Common myeloid progenitor, CD34-positive (primary cell): ENCODE data around the gene USP22.
A peak's percentile ranks its signal among the peaks of the same experiment; 100 is the strongest.
"Not testable (repeated sequence)": the region's sequence is repeated elsewhere in the genome, so short reads cannot be mapped to it uniquely, and the experiment has no call there.

Experiments
- CTCF ChIA-PET: fragments of 350-600 bp; sonication (Branson Sonifier 250); formaldehyde crosslinking; loops from one replicate; lab custom pipeline; 2021; ENCODE audit warnings: antibody characterized with exemption; lab: Charles Lee
- POLR2A ChIA-PET: fragments of 350-600 bp; sonication (Branson Sonifier 250); formaldehyde crosslinking; loops from one replicate; lab custom pipeline; 2021; ENCODE audit warnings: antibody characterized with exemption; lab: Charles Lee
- DNase-seq, 3 donors: peaks; one replicate each; pipeline versions ENCODE4 v3.0.0 to v3.0.0-alpha.2; 2013
- H3K27ac ChIP-seq, 2 experiments: 1 replicate in 1 of 2; 2 replicates in 1 of 2; pipeline ENCODE4 v1.7.0; 2013; ENCODE audit warnings: inconsistent platforms in 2 of 2, low read length in 2 of 2, mild to moderate bottlenecking in 2 of 2, low read depth in 1 of 2, moderate library complexity in 1 of 2; ENCODE audit not compliant: severe bottlenecking in 2 of 2, insufficient read depth in 1 of 2, poor library complexity in 1 of 2
- H3K27me3 ChIP-seq, 5 experiments: replicated peaks in 2 of 5; 1 replicate in 3 of 5; 2 replicates in 2 of 5; pipeline versions ENCODE4 v1.6.1 to v1.7.0; 2013; ENCODE audit warnings: low read length in 4 of 5, mild to moderate bottlenecking in 2 of 5, moderate library complexity in 2 of 5, inconsistent platforms in 1 of 5; ENCODE audit not compliant: insufficient read depth in 5 of 5, control insufficient read depth in 4 of 5
- H3K36me3 ChIP-seq, 4 experiments: 1 replicate in 2 of 4; 2 replicates in 2 of 4; pipeline versions ENCODE4 v1.6.1 to v1.7.0; 2013; ENCODE audit warnings: low read length in 3 of 4, control low read depth in 1 of 4, mild to moderate bottlenecking in 1 of 4; ENCODE audit not compliant: control insufficient read depth in 4 of 4, insufficient read depth in 4 of 4
- H3K4me1 ChIP-seq, 4 experiments: 1 replicate in 3 of 4; 2 replicates in 1 of 4; pipeline versions ENCODE4 v1.6.1 to v1.7.1; 2013; ENCODE audit warnings: low read length in 3 of 4, mild to moderate bottlenecking in 3 of 4, control low read depth in 1 of 4, inconsistent platforms in 1 of 4, moderate library complexity in 1 of 4; ENCODE audit not compliant: control insufficient read depth in 4 of 4, insufficient read depth in 4 of 4; ENCODE audit errors: control extremely low read depth in 1 of 4
- H3K4me3 ChIP-seq, 7 experiments: 1 replicate in 4 of 7; 2 replicates in 3 of 7; pipeline versions ENCODE4 v1.5.1 to v1.7.0; 2013; ENCODE audit warnings: mild to moderate bottlenecking in 7 of 7, low read length in 6 of 7, moderate library complexity in 6 of 7, inconsistent platforms in 2 of 7, low read depth in 2 of 7, control low read depth in 1 of 7; ENCODE audit not compliant: insufficient read depth in 4 of 7, control insufficient read depth in 1 of 7; ENCODE audit errors: extremely low read depth in 1 of 7
- H3K9me3 ChIP-seq, 5 experiments: 1 replicate in 4 of 5; 2 replicates in 1 of 5; pipeline versions ENCODE4 v1.6.1 to v1.7.1; 2013; ENCODE audit warnings: low read length in 4 of 5, mild to moderate bottlenecking in 2 of 5, inconsistent platforms in 1 of 5, low read depth in 1 of 5, moderate library complexity in 1 of 5; ENCODE audit not compliant: control insufficient read depth in 4 of 5, insufficient read depth in 2 of 5; ENCODE audit errors: control extremely low read depth in 1 of 5
- WGBS: methylation state at CpG from one replicate; pipeline ENCODE4 v1.1.5; 2013; ENCODE audit not compliant: insufficient coverage; 5-methylcytosine and 5-hydroxymethylcytosine counted together

The USP22 gene

DNA sequence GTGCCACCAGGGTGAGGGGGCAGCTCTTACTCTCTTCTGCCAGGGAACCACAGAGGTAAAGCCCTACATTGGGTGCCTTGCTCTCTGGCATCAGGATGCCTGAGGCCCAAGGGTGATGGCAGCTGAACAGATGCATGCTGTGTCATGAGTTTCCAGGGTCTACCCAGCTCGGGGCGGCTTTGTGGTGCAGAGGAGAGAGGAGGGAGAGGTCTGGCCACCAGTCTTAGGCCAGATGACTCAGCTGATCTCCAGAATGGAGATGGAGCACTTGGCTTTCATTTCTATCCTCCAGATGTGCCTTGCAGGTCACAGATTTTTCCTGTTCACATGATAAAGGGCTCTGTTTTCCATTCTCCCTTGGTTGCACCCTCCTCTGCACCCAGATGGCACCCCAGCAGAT lies 23.6 kb upstream of the USP22 start:
- ChIA-PET POLR2A (interaction anchor here (0.9 kb wide), 1 partner anchor 11 kb away, joined by 4 read pairs; no protein-coding TSS in a partner anchor), CTCF (interaction anchor here (1.3 kb wide), 1 partner anchor 22 kb away, joined by 4 read pairs; no protein-coding TSS in a partner anchor)
- H3K9me3 ChIP-seq: no peaks in the 10 kb centered on the region
- 8% methylated on average over 2 of the region's 2 CpGs for WGBS
- H3K4me3 ChIP-seq: no peak overlapping the region
- no peak overlapping the region for H3K27ac ChIP-seq
- peak; percentile 27 to 88 (median 78) for DNase-seq
- H3K27me3 ChIP-seq: no peaks in the 10 kb centered on the region
- no peaks in the 10 kb centered on the region for H3K36me3 ChIP-seq
- peaks cover 0 to 18% (median 13%) of the 10 kb centered on the region in 4 experiments for H3K4me1 ChIP-seq

GRCh38 chr17:21061971-21062526 lies 19.2 kb upstream of the USP22 start:
- Histone ChIP-seq H3K27me3 (no peaks in the 10 kb centered on the region), H3K36me3 (no peaks in the 10 kb centered on the region), H3K4me3 (no peak overlapping the region), H3K9me3 (no peaks in the 10 kb centered on the region), H3K27ac (no peak overlapping the region), H3K4me1 (peaks cover 0 to 14% (median 13%) of the 10 kb centered on the region in 4 experiments)
- POLR2A ChIA-PET: no interaction called here
- no peak for DNase-seq
- WGBS: 69% methylated on average over 6 of the region's 7 CpGs
- CTCF ChIA-PET: interaction anchor here (1.3 kb wide), 1 partner anchor 18 kb away, joined by 4 read pairs; no protein-coding TSS in a partner anchor

DNA sequence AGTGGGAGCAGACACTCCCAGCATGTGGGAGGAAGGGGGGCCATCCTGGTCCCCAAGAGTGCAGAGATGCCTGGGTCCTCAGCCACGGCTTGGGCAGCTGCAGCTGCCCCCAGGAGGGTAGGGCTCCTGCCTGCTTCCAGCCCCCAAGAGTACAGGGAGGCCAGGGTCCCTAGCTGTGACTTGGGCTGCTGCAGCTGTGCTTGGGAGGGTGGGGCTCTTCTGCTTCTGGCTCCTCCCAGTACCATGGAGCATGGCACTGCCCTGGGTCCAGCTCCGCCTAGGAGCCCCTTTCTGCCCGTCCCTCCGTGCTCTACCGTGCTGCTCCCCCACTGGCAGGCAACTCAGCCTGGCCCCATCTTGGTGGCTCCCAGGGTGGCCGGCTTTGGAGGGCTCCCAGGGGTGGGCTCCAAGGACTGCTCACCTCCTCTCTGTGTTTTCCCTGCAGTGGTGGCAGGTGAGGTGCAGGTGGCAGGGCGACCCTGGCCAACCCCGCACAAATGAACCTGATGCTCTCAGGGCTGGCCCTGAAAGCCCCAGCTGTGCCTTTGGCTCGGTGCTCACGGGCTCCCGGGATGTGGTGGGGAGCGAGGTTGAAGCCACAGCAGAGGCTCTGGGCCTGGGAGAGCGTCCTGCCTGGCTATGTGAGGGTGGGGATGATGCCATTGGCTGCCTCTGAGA lies 18.5 kb upstream of the USP22 start:
- Histone ChIP-seq H3K27ac (no peak overlapping the region), H3K9me3 (no peaks in the 10 kb centered on the region), H3K4me1 (peaks cover 0 to 8% (median 7%) of the 10 kb centered on the region in 4 experiments), H3K27me3 (no peaks in the 10 kb centered on the region), H3K4me3 (no peak overlapping the region), H3K36me3 (no peaks in the 10 kb centered on the region)
- CTCF ChIA-PET: no interaction called here
- no peak for DNase-seq
- POLR2A ChIA-PET: no interaction called here
- 95% methylated on average over 13 of the region's 13 CpGs for WGBS

DNA sequence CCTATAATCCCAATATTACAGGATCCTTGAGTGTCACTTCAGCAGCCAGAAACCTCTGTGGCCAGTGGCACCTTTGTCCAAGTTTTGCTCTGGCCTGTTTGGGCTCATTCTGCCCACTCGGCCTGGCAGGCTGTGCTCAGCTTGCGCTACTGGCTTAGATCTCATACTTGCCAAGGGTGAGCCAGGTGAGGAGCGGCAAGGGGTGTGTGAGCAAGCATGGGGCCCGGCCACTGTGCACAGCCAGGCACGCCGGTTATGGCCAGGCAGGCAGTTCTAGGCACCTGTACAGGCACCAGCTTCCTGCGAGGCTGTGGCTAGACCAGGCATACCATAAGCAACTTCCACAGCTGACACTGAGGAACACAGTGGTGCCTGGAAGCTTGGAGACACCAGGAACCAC lies 16.9 kb upstream of the USP22 start:
- POLR2A ChIA-PET: interaction anchor here (1.2 kb wide), 1 partner anchor 16 kb away, joined by 3 read pairs; no protein-coding TSS in a partner anchor
- no peak for DNase-seq
- Histone ChIP-seq H3K4me3 (no peak overlapping the region), H3K27ac (no peak overlapping the region), H3K9me3 (no peaks in the 10 kb centered on the region), H3K4me1 (no peaks in the 10 kb centered on the region), H3K36me3 (no peaks in the 10 kb centered on the region), H3K27me3 (no peaks in the 10 kb centered on the region)
- 98% methylated on average over 6 of the region's 7 CpGs for WGBS
- CTCF ChIA-PET: interaction anchor here (0.9 to 1.2 kb wide), 3 partner anchors 16 to 136 kb away, joined by 3 read pairs; no protein-coding TSS in a partner anchor

- Histone ChIP-seq H3K27ac (no peak overlapping the region), H3K4me1 (no peaks in the 10 kb centered on the region), H3K36me3 (no peaks in the 10 kb centered on the region), H3K9me3 (no peaks in the 10 kb centered on the region), H3K27me3 (peaks cover 0 to 5% (median 0%) of the 10 kb centered on the region in 5 experiments), H3K4me3 (no peak overlapping the region)
- CTCF ChIA-PET: interaction anchor here (0.6 to 1.2 kb wide), 2 partner anchors 15 to 1727 kb away, joined by 3 read pairs; no protein-coding TSS in a partner anchor
- 89% methylated on average over 1 of the region's 5 CpGs for WGBS
- DNase-seq: peak in 2 of 3 donors; percentile 7 to 44
- POLR2A ChIA-PET: interaction anchor here (0.8 kb wide), 1 partner anchor 15 kb away, joined by 3 read pairs; the partner anchor contains the start of gene USP22
These were observed 15.5 kb upstream of the USP22 start for GRCh38 chr17:21058098-21058893.

GRCh38 chr17:21053056-21053455 lies 10.2 kb upstream of the USP22 start:
- POLR2A ChIA-PET: interaction anchor here (1.3 kb wide), 1 partner anchor 10 kb away, joined by 3 read pairs; the partner anchor contains the start of gene USP22
- H3K36me3 ChIP-seq, CTCF ChIA-PET, H3K4me3 ChIP-seq, H3K27ac ChIP-seq, H3K4me1 ChIP-seq, H3K9me3 ChIP-seq, DNase-seq: not testable (repeated sequence)
- peaks cover 0 to 10% (median 5%) of the 10 kb centered on the region in 5 experiments for H3K27me3 ChIP-seq
- no CpG with 5 or more reads among the region's 8 CpGs for WGBS
